GM13976 (cell line): ENCODE measurements around the gene CXXC4.

ENCODE experiments used
- DNase-seq: peaks from one replicate; pipeline ENCODE4 v3.0.0; 2012; ENCODE audit warnings: low spot score
- CTCF ChIP-seq: IDR thresholded peaks from 2 replicates; pipeline ENCODE4 v1.5.1; 2012; ENCODE audit warnings: borderline replicate concordance, mild to moderate bottlenecking; ENCODE audit not compliant: insufficient read depth; ENCODE audit errors: extremely low read depth, missing control alignments, control extremely low read depth
- in situ Hi-C: fragments of 300-500 bp; cut with MboI; formaldehyde crosslinking; loops from one replicate; pipeline ENCODE4 v1.12.0; 2022; ENCODE audit warnings: low sequenced_read_pairs, mixed read lengths, inconsistent platforms; ENCODE audit not compliant: unreplicated experiment

The CXXC4 gene

GRCh38 chr4:104472766-104473165 is 21.9 kb downstream of the CXXC4 start:
- in situ Hi-C loops: no loop called here
- TF ChIP-seq CTCF: no peak
- DNase-seq: no peak

GRCh38 chr4:104470770-104471169 is 23.9 kb downstream of the CXXC4 start:
- no peak for TF ChIP-seq CTCF
- DNase-seq: no peak
- in situ Hi-C loops: no loop called here

GRCh38 chr4:104469794-104470193 is 24.9 kb downstream of the CXXC4 start:
- no peak for DNase-seq
- TF ChIP-seq CTCF: no peak
- in situ Hi-C loops: no loop called here

GRCh38 chr4:104465619-104466018 is 29.1 kb downstream of the CXXC4 start:
- DNase-seq: no peak
- in situ Hi-C loops: no loop called here
- TF ChIP-seq CTCF: no peak

GRCh38 chr4:104465201-104465600 is 29.5 kb downstream of the CXXC4 start:
- no peak for DNase-seq
- in situ Hi-C loops: no loop called here
- no peak for TF ChIP-seq CTCF

GRCh38 chr4:104462641-104463040 is 32.1 kb downstream of the CXXC4 start:
- no peak for DNase-seq
- in situ Hi-C loops: no loop called here
- no peak for TF ChIP-seq CTCF
